Measurements from ENCODE around the gene IER5L. TPM values are rescaled to one million over a fixed set of nuclear protein-coding genes. Genes with fewer than 3 reads are reported as not detected.
"Not testable (repeated sequence)": the region's sequence is repeated elsewhere in the genome, so short reads cannot be mapped to it uniquely, and the experiment has no call there.

The IER5L gene
- total and polyA plus RNA-seq, 4 donors = 0.40 to 3.3 (median 2.5) TPM

GRCh38 chr9:129193655-129194054 lies 15.6 kb upstream of the IER5L start:
- no peak for DNase-seq (ENCODE audit: low spot score)
- Histone ChIP-seq H3K4me1 (ENCODE audit: control insufficient read depth in 4 of 4, insufficient read depth in 4 of 4, low read length in 3 of 4) (no peaks in the 10 kb centered on the region), H3K27me3 (ENCODE audit: control insufficient read depth in 4 of 4, insufficient read depth in 4 of 4, low read length in 3 of 4) (no peaks in the 10 kb centered on the region), H3K4me3 (ENCODE audit: low read depth in 1 of 3, low read length in 3 of 3) (no peak overlapping the region), H3K36me3 (ENCODE audit: control insufficient read depth in 4 of 4, insufficient read depth in 3 of 4, low read depth in 1 of 4, low read length in 3 of 4) (no peaks in the 10 kb centered on the region), H3K27ac (ENCODE audit: low read depth in 1 of 2, low read length in 2 of 2) (no peak overlapping the region), H3K9ac (ENCODE audit: low read depth in 1 of 2, low read length in 2 of 2) (no peak overlapping the region), H3K9me3 (ENCODE audit: control insufficient read depth in 4 of 4, low read length in 3 of 4) (no peaks in the 10 kb centered on the region)
- TF ChIP-seq HNF4A (conservative IDR thresholded peaks at IDR 0.05) (no peak), RXRA (IDR thresholded peaks at IDR 0.05) (no peak), RAD21 (IDR thresholded peaks at IDR 0.05) (no peak), TAF1 (conservative IDR thresholded peaks at IDR 0.05) (no peak), YY1 (IDR thresholded peaks at IDR 0.05) (no peak), JUND (IDR thresholded peaks at IDR 0.05) (no peak), ATF3 (IDR thresholded peaks at IDR 0.05) (no peak), HNF4G (IDR thresholded peaks at IDR 0.05) (no peak), EGR1 (IDR thresholded peaks at IDR 0.05; ENCODE audit: low read depth in 2 of 2) (no peak), ZBTB33 (IDR thresholded peaks at IDR 0.05) (no peak), CTCF (IDR thresholded peaks at IDR 0.05; ENCODE audit: low read depth, low read length, missing input control) (no peak), SP1 (IDR thresholded peaks at IDR 0.05) (no peak), GABPA (IDR thresholded peaks at IDR 0.05 in 1 of 2, conservative IDR thresholded peaks at IDR 0.05 in 1 of 2) (no peak), REST (IDR thresholded peaks at IDR 0.05) (no peak)
- WGBS = 83% methylated on average over 7 of the region's 7 CpGs

GRCh38 chr9:129191234-129191633 lies 13.2 kb upstream of the IER5L start:
- no peaks in the 10 kb centered on the region for H3K36me3 ChIP-seq (ENCODE audit: control insufficient read depth in 4 of 4, insufficient read depth in 3 of 4, low read depth in 1 of 4, low read length in 3 of 4)
- H3K9me3 ChIP-seq (ENCODE audit: control insufficient read depth in 4 of 4, low read length in 3 of 4) = peaks cover 0 to 2% (median 0%) of the 10 kb centered on the region in 4 donors
- H3K4me1 ChIP-seq (ENCODE audit: control insufficient read depth in 4 of 4, insufficient read depth in 4 of 4, low read length in 3 of 4) = no peaks in the 10 kb centered on the region
- WGBS = 90% methylated on average over 7 of the region's 7 CpGs
- H3K4me3 ChIP-seq (ENCODE audit: low read depth in 1 of 3, low read length in 3 of 3) = no peak overlapping the region
- H3K27ac ChIP-seq (ENCODE audit: low read depth in 1 of 2, low read length in 2 of 2) = no peak overlapping the region
- no peaks in the 10 kb centered on the region for H3K27me3 ChIP-seq (ENCODE audit: control insufficient read depth in 4 of 4, insufficient read depth in 4 of 4, low read length in 3 of 4)
- DNase-seq (ENCODE audit: low spot score) = no peak
- TF ChIP-seq YY1 (IDR thresholded peaks at IDR 0.05) (no peak), HNF4G (IDR thresholded peaks at IDR 0.05) (no peak), HNF4A (conservative IDR thresholded peaks at IDR 0.05) (no peak), TAF1 (conservative IDR thresholded peaks at IDR 0.05) (no peak), EGR1 (IDR thresholded peaks at IDR 0.05; ENCODE audit: low read depth in 2 of 2) (no peak), GABPA (IDR thresholded peaks at IDR 0.05 in 1 of 2, conservative IDR thresholded peaks at IDR 0.05 in 1 of 2) (no peak)
- H3K9ac ChIP-seq (ENCODE audit: low read depth in 1 of 2, low read length in 2 of 2) = no peak overlapping the region

GRCh38 chr9:129189971-129190370 lies 11.9 kb upstream of the IER5L start:
- not testable (repeated sequence) for H3K9ac ChIP-seq (ENCODE audit: low read depth in 1 of 2, low read length in 2 of 2); H3K27ac ChIP-seq (ENCODE audit: low read depth in 1 of 2, low read length in 2 of 2); H3K9me3 ChIP-seq (ENCODE audit: control insufficient read depth in 4 of 4, low read length in 3 of 4); H3K36me3 ChIP-seq (ENCODE audit: control insufficient read depth in 4 of 4, insufficient read depth in 3 of 4, low read depth in 1 of 4, low read length in 3 of 4); H3K27me3 ChIP-seq (ENCODE audit: control insufficient read depth in 4 of 4, insufficient read depth in 4 of 4, low read length in 3 of 4); H3K4me3 ChIP-seq (ENCODE audit: low read depth in 1 of 3, low read length in 3 of 3); H3K4me1 ChIP-seq (ENCODE audit: control insufficient read depth in 4 of 4, insufficient read depth in 4 of 4, low read length in 3 of 4); DNase-seq (ENCODE audit: low spot score)
- 95% methylated on average over 8 of the region's 8 CpGs for WGBS

All from liver (tissue), 9 donors.